Activated CD4-positive, alpha-beta T cell treated with anti-CD3 and anti-CD28 coated beads for 24 hours (primary cell): ENCODE measurements around the gene PRR15L.
"Not testable (repeated sequence)": the region's sequence is repeated elsewhere in the genome, so short reads cannot be mapped to it uniquely, and the experiment has no call there.

ENCODE experiments used
- DNase-seq, 2 donors: peaks; one replicate each; pipeline ENCODE4 v3.0.0-alpha.2; 2020; ENCODE audit warnings: low read depth in 2 of 2

Gene PRR15L

GRCh38 chr17:47935468-47935867 lies 22.2 kb downstream of the PRR15L start:
- DNase-seq = not testable (repeated sequence)

- no peak for DNase-seq
Measured at GRCh38 chr17:47934856-47935255, 22.8 kb downstream of the PRR15L start.

GRCh38 chr17:47931848-47932247 lies 25.8 kb downstream of the PRR15L start:
- no peak for DNase-seq

- DNase-seq = no peak
Measured at GRCh38 chr17:47929218-47930000, 28.3 kb downstream of the PRR15L start.

GRCh38 chr17:47928415-47928814 lies 29.3 kb downstream of the PRR15L start:
- no peak for DNase-seq

- DNase-seq = no peak
Measured at GRCh38 chr17:47927821-47928400, 29.8 kb downstream of the PRR15L start.

GRCh38 chr17:47925678-47925988 lies 32.0 kb downstream of the PRR15L start:
- no peak for DNase-seq

GRCh38 chr17:47924785-47925677 lies 32.7 kb downstream of the PRR15L start:
- no peak for DNase-seq

- not testable (repeated sequence) for DNase-seq
Measured at GRCh38 chr17:47919889-47920288, 37.8 kb downstream of the PRR15L start.

- no peak for DNase-seq
Measured at GRCh38 chr17:47918991-47919390, 38.7 kb downstream of the PRR15L start.

GRCh38 chr17:47918006-47918405 lies 39.7 kb downstream of the PRR15L start:
- DNase-seq = no peak

- no peak for DNase-seq
Measured at GRCh38 chr17:47917581-47917980, 40.1 kb downstream of the PRR15L start.

- DNase-seq = no peak
Measured at GRCh38 chr17:47916489-47917208, 41.0 kb downstream of the PRR15L start.

- DNase-seq = no peak
Measured at GRCh38 chr17:47915776-47916398, 41.8 kb downstream of the PRR15L start.

- no peak for DNase-seq
Measured at GRCh38 chr17:47914306-47914948, 43.3 kb downstream of the PRR15L start.

GRCh38 chr17:47913050-47913449 lies 44.6 kb downstream of the PRR15L start:
- DNase-seq = no peak

GRCh38 chr17:47907932-47908562 lies 49.6 kb downstream of the PRR15L start:
- no peak for DNase-seq

- no peak for DNase-seq
Measured at GRCh38 chr17:47906443-47906842, 51.2 kb downstream of the PRR15L start.

- no peak for DNase-seq
Measured at GRCh38 chr17:47905221-47905733, 52.4 kb downstream of the PRR15L start.

GRCh38 chr17:47902039-47902744 lies 55.5 kb downstream of the PRR15L start:
- no peak for DNase-seq
